Adrenal gland (tissue), 12 donors: ENCODE measurements around the gene MAML3. TPM values are rescaled to one million over a fixed set of nuclear protein-coding genes. Genes with fewer than 3 reads are reported as not detected.

ENCODE experiments used
- DNase-seq, 7 donors: peaks; one replicate each; pipeline ENCODE4 v3.0.0-alpha.2; 2019 to 2020
- H3K27ac ChIP-seq, 5 donors: fragments of 200-600 bp; sonication (generic) in 4 of 5; 1 replicate in 3 of 5; 2 replicates in 2 of 5; pipeline versions ENCODE4 v1.5.1 to v1.8.0; 2016 to 2020; ENCODE audit warnings: mild to moderate bottlenecking in 1 of 5
- H3K27me3 ChIP-seq: fragments of 200-600 bp; 2 replicates; pipeline ENCODE4 v1.8.0; 2021
- H3K36me3 ChIP-seq, 2 donors: fragments of 200-600 bp; replicated peaks in 1 of 2; 1 replicate in 1 of 2; 2 replicates in 1 of 2; pipeline versions ENCODE4 v1.5.1 to v1.8.0; 2018 to 2022
- H3K4me1 ChIP-seq, 2 donors: fragments of 200-600 bp; replicated peaks in 1 of 2; 1 replicate in 1 of 2; 2 replicates in 1 of 2; pipeline versions ENCODE4 v1.5.1 to v1.8.0; 2018 to 2021
- H3K4me3 ChIP-seq, 4 donors: fragments of 200-600 bp; sonication (generic) in 3 of 4; one replicate each; pipeline ENCODE4 v1.5.1; 2016 to 2018
- H3K9me3 ChIP-seq, 3 donors: fragments of 200-600 bp; sonication (generic) in 1 of 3; replicated peaks in 1 of 3; 1 replicate in 2 of 3; 2 replicates in 1 of 3; pipeline versions ENCODE4 v1.5.1 to v1.8.0; 2016 to 2021
- CTCF ChIP-seq, 6 experiments: fragments of 450-650 bp in 4 of 6; fragments of 200-600 bp in 2 of 6; sonication (generic) in 1 of 6; IDR thresholded peaks; 1 replicate in 5 of 6; 2 replicates in 1 of 6; pipeline versions ENCODE4 v1.5.1 to v1.8.0; 2016 to 2021; ENCODE audit warnings: antibody characterized with exemption in 6 of 6, mild to moderate bottlenecking in 2 of 6, moderate library complexity in 1 of 6
- POLR2A ChIP-seq, 2 donors: fragments of 450-650 bp; IDR thresholded peaks; one replicate each; pipeline ENCODE4 v1.6.1; 2017; ENCODE audit warnings: antibody characterized with exemption in 2 of 2, mild to moderate bottlenecking in 2 of 2, moderate library complexity in 1 of 2
- WGBS, 4 donors: extraction: QIAGEN DNeasy Blood & Tissue Kit in 2 of 4; methylation state at CpG; one replicate each; pipeline versions ENCODE4 v1.1.5 to v1.1.7; 2013 to 2017; 5-methylcytosine and 5-hydroxymethylcytosine counted together
- intact Hi-C, 2 donors: fragments of 100-400 bp; cut with DNase I; formaldehyde crosslinking; loops; one replicate each; pipeline versions ENCODE4 v1.14.1 to v1.15.0; 2022 to 2023
- polyA plus RNA-seq, 3 donors: library from polyadenylated mRNA; stranded (reverse); fragments of 200-250 nt in 2 of 3; fragments of 350-450 nt in 1 of 3; fragmentation: Illumina TruSeq in 1 of 3; extraction: RNeasy Lipid Tissue Mini Kit (QIAGEN cat#74804) in 1 of 3; gene quantifications; one replicate each; pipeline ENCODE4 v1.2.3, GENCODE V29; 2013 to 2014
- total RNA-seq, 9 donors: library from RNA; depleted of rRNA in 4 of 9; stranded (reverse); fragments of >200 nt in 4 of 9; fragments of 120-200 nt in 1 of 9; fragmentation: NEBNext Ultra II Directional in 1 of 9; extraction: Animal tissue kit (Norgen Biotek cat#: 25700) in 1 of 9; gene quantifications; one replicate each; pipeline versions ENCODE4 v1.1.0 to v1.2.4, GENCODE V29; 2013 to 2023
- donor health status: healthy with polysubstance abuse.
- donor health status: Bipolar disorder and iron deficiency.
- donor health status: DM: yes; HTN: yes; CAD: no.
- donor health status: DM: no; HTN: no; CAD: no.
- donor health status: DM: no; HTN: no; CAD: no.
- donor health status: DM: yes; HTN: yes; CAD: no.

The MAML3 gene
- total and polyA plus RNA-seq, 12 donors: 2.0 to 15.9 (median 8.4) TPM

DNA sequence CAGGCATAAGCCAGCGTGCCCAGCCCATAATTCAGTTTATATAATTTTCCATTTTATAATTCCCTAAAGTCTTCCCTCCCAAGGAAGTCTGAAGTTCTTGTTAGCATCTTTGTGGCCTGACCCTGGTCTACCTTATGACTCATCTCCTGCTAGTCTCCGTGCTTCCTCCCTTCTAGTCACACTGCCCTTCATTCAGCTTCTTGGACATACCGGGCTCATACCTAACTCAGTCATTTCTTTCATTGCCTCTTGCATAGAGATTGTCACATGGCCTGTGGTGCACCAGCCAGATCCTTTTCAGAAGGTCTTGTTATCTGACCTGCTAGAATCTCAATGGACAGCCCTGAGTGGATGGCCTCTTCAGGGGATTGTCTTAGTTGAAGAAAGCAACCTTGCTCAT is 22.8 kb upstream of the MAML3 start:
- Histone ChIP-seq H3K4me3 (no peak overlapping the region), H3K27me3 (no peaks in the 10 kb centered on the region), H3K9me3 (no peaks in the 10 kb centered on the region), H3K36me3 (no peaks in the 10 kb centered on the region), H3K27ac (no peak overlapping the region), H3K4me1 (no peaks in the 10 kb centered on the region)
- 49 to 71% (median 66%) methylated on average over 3 of the region's 3 CpGs for WGBS, 4 donors
- no peak for DNase-seq
- no peak for TF ChIP-seq CTCF (IDR thresholded peaks at IDR 0.05)
- TF ChIP-seq POLR2A (IDR thresholded peaks at IDR 0.05): no peak
- intact Hi-C loops: no loop called here

- TF ChIP-seq POLR2A (IDR thresholded peaks at IDR 0.05): no peak
- TF ChIP-seq CTCF (IDR thresholded peaks at IDR 0.05): no peak
- Histone ChIP-seq H3K27ac (no peak overlapping the region), H3K27me3 (no peaks in the 10 kb centered on the region), H3K36me3 (no peaks in the 10 kb centered on the region), H3K9me3 (no peaks in the 10 kb centered on the region), H3K4me3 (no peak overlapping the region), H3K4me1 (no peaks in the 10 kb centered on the region)
- intact Hi-C loops: no loop called here
- DNase-seq: no peak
- WGBS, 4 donors: 72 to 83% (median 79%) methylated on average over 2 of the region's 2 CpGs
Measured at GRCh38 chr4:140174543-140174942, 20.6 kb upstream of the MAML3 start.

DNA sequence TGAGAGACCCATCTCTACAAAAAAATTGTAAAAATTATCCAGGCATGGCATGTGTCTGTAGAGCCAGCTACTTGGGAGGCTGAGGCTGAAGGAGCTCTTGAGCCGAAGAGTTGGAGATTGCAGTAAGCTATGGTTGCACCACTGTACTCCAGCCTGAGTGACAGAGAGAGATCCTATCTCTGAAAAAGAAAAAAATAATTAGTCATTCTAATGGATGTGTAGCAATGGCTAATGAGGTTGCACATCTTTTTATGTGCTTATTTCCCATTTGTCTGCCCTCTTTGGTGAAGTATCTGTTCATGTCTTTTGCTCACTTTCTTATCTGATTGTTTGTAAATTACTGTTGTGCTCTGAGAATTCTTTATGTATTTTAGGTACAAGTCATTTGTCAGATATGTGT is 19.0 kb upstream of the MAML3 start:
- H3K27me3 ChIP-seq: no peaks in the 10 kb centered on the region
- H3K4me3 ChIP-seq: no peak overlapping the region
- no peak for DNase-seq
- WGBS, 4 donors: 75 to 98% (median 96%) methylated on average over 1 of the region's 1 CpG
- H3K4me1 ChIP-seq: no peaks in the 10 kb centered on the region
- TF ChIP-seq POLR2A (IDR thresholded peaks at IDR 0.05): no peak
- TF ChIP-seq CTCF (IDR thresholded peaks at IDR 0.05): no peak
- intact Hi-C loops: no loop called here
- H3K36me3 ChIP-seq: no peaks in the 10 kb centered on the region
- H3K27ac ChIP-seq: no peak overlapping the region
- H3K9me3 ChIP-seq: no peaks in the 10 kb centered on the region

DNA sequence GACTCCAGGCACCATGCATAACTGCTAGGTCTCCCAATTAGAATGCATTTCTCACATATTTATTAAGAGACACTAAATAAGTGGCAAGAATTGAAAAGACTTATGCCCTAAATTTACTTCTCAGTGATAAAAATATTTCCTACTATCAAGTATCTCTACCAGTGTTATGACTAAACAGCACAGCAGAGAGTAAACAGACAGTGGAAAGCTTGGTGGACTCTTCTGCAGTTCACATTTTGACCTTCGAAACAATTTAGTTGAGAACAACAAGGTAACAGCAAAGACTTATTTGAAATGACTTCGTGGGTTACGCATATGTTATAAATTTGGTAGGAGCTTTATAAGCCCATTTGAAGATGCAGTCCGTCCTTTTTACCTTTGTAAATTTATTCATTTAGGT is 16.3 kb upstream of the MAML3 start:
- TF ChIP-seq POLR2A (IDR thresholded peaks at IDR 0.05) (no peak), CTCF (IDR thresholded peaks at IDR 0.05) (no peak)
- Histone ChIP-seq H3K27me3 (no peaks in the 10 kb centered on the region), H3K9me3 (no peaks in the 10 kb centered on the region), H3K27ac (no peak overlapping the region), H3K4me3 (no peak overlapping the region), H3K36me3 (no peaks in the 10 kb centered on the region), H3K4me1 (no peaks in the 10 kb centered on the region)
- intact Hi-C loops: no loop called here
- 89 to 94% (median 91%) methylated on average over 4 of the region's 4 CpGs for WGBS, 4 donors
- no peak for DNase-seq
